Breast epithelium (tissue), 4 donors: ENCODE measurements around the gene SWI5. TPM values are rescaled to one million over a fixed set of nuclear protein-coding genes. Genes with fewer than 3 reads are reported as not detected.

ENCODE experiments used
- DNase-seq, 2 donors: peaks; one replicate each; pipeline ENCODE4 v3.0.0-alpha.2; 2019; ENCODE audit warnings: low spot score in 2 of 2
- H3K27ac ChIP-seq, 2 donors: fragments of 200-600 bp; sonication (generic) in 1 of 2; one replicate each; pipeline ENCODE4 v1.5.1; 2016 to 2019; ENCODE audit warnings: mild to moderate bottlenecking in 1 of 2
- H3K27me3 ChIP-seq, 2 donors: fragments of 200-600 bp; sonication (generic) in 1 of 2; one replicate each; pipeline versions ENCODE4 v1.5.1 to v1.6.0; 2017 to 2019; ENCODE audit warnings: control low read depth in 1 of 2, mild to moderate bottlenecking in 1 of 2
- H3K36me3 ChIP-seq: fragments of 200-600 bp; one replicate; pipeline ENCODE4 v1.5.1; 2019
- H3K4me1 ChIP-seq, 2 donors: fragments of 200-600 bp; sonication (generic); one replicate each; pipeline ENCODE4 v1.5.1; 2016 to 2019; ENCODE audit warnings: control low read depth in 1 of 2
- H3K4me3 ChIP-seq, 3 donors: fragments of 200-600 bp; sonication (generic); 1 replicate in 2 of 3; 2 replicates in 1 of 3; pipeline ENCODE4 v1.5.1; 2016 to 2019; ENCODE audit warnings: mild to moderate bottlenecking in 3 of 3, moderate library complexity in 2 of 3
- H3K9me3 ChIP-seq, 2 donors: fragments of 200-600 bp; sonication (generic) in 1 of 2; one replicate each; pipeline ENCODE4 v1.5.1; 2016 to 2019; ENCODE audit warnings: control low read depth in 1 of 2
- CTCF ChIP-seq, 3 donors: fragments of 450-650 bp; IDR thresholded peaks; one replicate each; pipeline ENCODE4 v1.5.1; 2016 to 2017; ENCODE audit warnings: antibody characterized with exemption in 3 of 3, mild to moderate bottlenecking in 3 of 3, moderate library complexity in 3 of 3
- POLR2A ChIP-seq: fragments of 450-650 bp; IDR thresholded peaks from one replicate; pipeline ENCODE4 v1.6.1; 2016; ENCODE audit warnings: antibody characterized with exemption, mild to moderate bottlenecking, moderate library complexity
- POLR2AphosphoS5 ChIP-seq, 3 donors: sonication (generic); formaldehyde crosslinking; IDR thresholded peaks; one replicate each; pipeline ENCODE4 v1.6.1; 2017; ENCODE audit warnings: antibody characterized with exemption in 3 of 3
- intact Hi-C: fragments of 100-400 bp; cut with DNase I; formaldehyde crosslinking; loops from one replicate; pipeline ENCODE4 v1.15.1; 2023; ENCODE audit warnings: low total_unique reads
- total RNA-seq, 3 donors: library from RNA; depleted of rRNA; stranded (reverse); fragments of >200 nt; gene quantifications; one replicate each; pipeline ENCODE4 v1.1.0, GENCODE V29; 2016

Gene SWI5
- total RNA-seq, 3 donors from 2014 or later, result 25.8 to 39.7 (median 31.4) TPM

- intact Hi-C loops, result no loop called here
- H3K4me3 ChIP-seq, result no peak overlapping the region
- H3K27me3 ChIP-seq, result no peaks in the 10 kb centered on the region
- no peaks in the 10 kb centered on the region for H3K36me3 ChIP-seq
- no peak overlapping the region for H3K27ac ChIP-seq
- DNase-seq, result no peak
- no peaks in the 10 kb centered on the region for H3K4me1 ChIP-seq
- TF ChIP-seq CTCF (IDR thresholded peaks at IDR 0.05) (no peak), POLR2AphosphoS5 (IDR thresholded peaks at IDR 0.05) (no peak), POLR2A (no peak)
- H3K9me3 ChIP-seq, result no peaks in the 10 kb centered on the region
Measured at GRCh38 chr9:128285033-128285784, 9.1 kb downstream of the SWI5 start.

GRCh38 chr9:128286440-128286839 is 10.4 kb downstream of the SWI5 start:
- Histone ChIP-seq H3K27ac (no peak overlapping the region), H3K4me3 (no peak overlapping the region), H3K36me3 (no peaks in the 10 kb centered on the region), H3K27me3 (no peaks in the 10 kb centered on the region), H3K9me3 (no peaks in the 10 kb centered on the region), H3K4me1 (no peaks in the 10 kb centered on the region)
- intact Hi-C loops, result no loop called here
- TF ChIP-seq CTCF (IDR thresholded peaks at IDR 0.05) (no peak), POLR2A (no peak), POLR2AphosphoS5 (IDR thresholded peaks at IDR 0.05) (no peak)
- DNase-seq, result no peak

- no peak for DNase-seq
- no peak overlapping the region for H3K4me3 ChIP-seq
- intact Hi-C loops, result no loop called here
- no peak for TF ChIP-seq CTCF (IDR thresholded peaks at IDR 0.05)
- TF ChIP-seq POLR2A, result no peak
- no peaks in the 10 kb centered on the region for H3K9me3 ChIP-seq
- no peaks in the 10 kb centered on the region for H3K4me1 ChIP-seq
- H3K27ac ChIP-seq, result no peak overlapping the region
- H3K36me3 ChIP-seq, result no peaks in the 10 kb centered on the region
- H3K27me3 ChIP-seq, result no peaks in the 10 kb centered on the region
Measured at GRCh38 chr9:128288273-128289004, 12.4 kb downstream of the SWI5 start.

- intact Hi-C loops, result no loop called here
- DNase-seq, result no peak
- Histone ChIP-seq H3K9me3 (no peaks in the 10 kb centered on the region), H3K4me1 (no peaks in the 10 kb centered on the region), H3K27ac (no peak overlapping the region), H3K36me3 (no peaks in the 10 kb centered on the region), H3K4me3 (no peak overlapping the region), H3K27me3 (no peaks in the 10 kb centered on the region)
- TF ChIP-seq CTCF (IDR thresholded peaks at IDR 0.05) (no peak), POLR2AphosphoS5 (IDR thresholded peaks at IDR 0.05) (no peak), POLR2A (no peak)
Measured at GRCh38 chr9:128292009-128292408, 15.9 kb downstream of the SWI5 start.

GRCh38 chr9:128293091-128293490 is 17.0 kb downstream of the SWI5 start:
- Histone ChIP-seq H3K27ac (no peak overlapping the region), H3K9me3 (no peaks in the 10 kb centered on the region), H3K27me3 (no peaks in the 10 kb centered on the region), H3K4me3 (no peak overlapping the region), H3K36me3 (no peaks in the 10 kb centered on the region), H3K4me1 (no peaks in the 10 kb centered on the region)
- DNase-seq, result no peak
- intact Hi-C loops, result no loop called here
- TF ChIP-seq CTCF (IDR thresholded peaks at IDR 0.05), result no peak
- TF ChIP-seq POLR2AphosphoS5 (IDR thresholded peaks at IDR 0.05), result no peak
- no peak for TF ChIP-seq POLR2A
